GM12891 (cell line): ENCODE results near the gene STIL.
A peak's percentile ranks its signal among the peaks of the same experiment; 100 is the strongest.

Experiments
- DNase-seq: peaks from one replicate; pipeline ENCODE4 v3.0.0; 2011; ENCODE audit warnings: low spot score; ENCODE audit not compliant: insufficient read length
- FAIRE-seq: peaks from 2 replicates; lab custom pipeline; 2011; peaks lifted over from hg19 to GRCh38; lab: Jason Lieb, UNC
- PAX5 ChIP-seq: IDR thresholded peaks from 2 replicates; pipeline ENCODE4 v1.6.1; 2011; ENCODE audit warnings: low read length, moderate library complexity, mild to moderate bottlenecking; ENCODE audit not compliant: insufficient read depth, severe bottlenecking
- POLR2A ChIP-seq: IDR thresholded peaks from 2 replicates; pipeline ENCODE4 v1.6.1; 2011; ENCODE audit warnings: low read depth, low read length, control low read depth
- POLR2AphosphoS5 ChIP-seq: IDR thresholded peaks from 2 replicates; pipeline ENCODE4 v1.6.1; 2011; ENCODE audit warnings: low read depth, low read length, control low read depth
- POU2F2 ChIP-seq: IDR thresholded peaks from 2 replicates; pipeline ENCODE4 v1.6.1; 2011; ENCODE audit warnings: low read depth, mild to moderate bottlenecking, control low read depth, low read length, moderate library complexity
- SPI1 ChIP-seq: IDR thresholded peaks from 2 replicates; pipeline ENCODE4 v1.6.1; 2011; ENCODE audit warnings: low read depth, low read length, control low read depth
- TAF1 ChIP-seq: IDR thresholded peaks from 2 replicates; pipeline ENCODE4 v1.6.1; 2011; ENCODE audit warnings: low read depth, low read length, control low read depth

STIL gene

DNA sequence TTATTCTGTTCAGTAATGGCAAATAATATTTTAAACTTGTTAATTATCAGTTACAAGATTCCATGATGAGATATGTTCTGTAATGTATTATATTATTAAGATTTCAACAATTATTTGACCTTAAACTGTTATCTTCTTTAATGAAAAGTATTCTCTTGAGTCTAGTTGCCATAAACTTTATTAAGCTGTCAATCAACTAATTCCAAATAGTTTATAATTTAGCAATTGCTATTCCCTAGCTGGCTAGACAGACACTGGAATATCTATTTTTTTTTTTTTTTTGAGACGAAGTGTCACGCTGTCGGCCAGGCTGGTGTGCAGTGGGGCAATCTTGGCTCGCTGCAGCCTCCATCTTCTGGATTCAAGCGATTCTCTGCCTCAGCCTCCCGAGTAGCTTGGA is 23.4 kb upstream of the STIL start:
- no peak for TF ChIP-seq POLR2AphosphoS5
- FAIRE-seq: no peak

GRCh38 chr1:47334765-47335435 is 21.0 kb upstream of the STIL start:
- TF ChIP-seq PAX5 (no peak), POLR2AphosphoS5 (no peak), POLR2A (0 out of 2 replicates have a peak, but pooled peaks have one; percentile 53), SPI1 (0 out of 2 replicates have a peak, but pooled peaks have one; percentile 12), TAF1 (no peak), POU2F2 (no peak)
- FAIRE-seq (no peak), DNase-seq (no peak)

More for the DNA sequence above, 23.4 kb upstream of the STIL start:
- no peak for DNase-seq

- DNase-seq (peak; percentile 83), FAIRE-seq (peak; percentile 72)
- TF ChIP-seq PAX5: peak; percentile 17
- TF ChIP-seq POU2F2: no peak
- 0 out of 2 replicates have a peak, but pooled peaks have one; percentile 29 for TF ChIP-seq POLR2AphosphoS5
- no peak for TF ChIP-seq SPI1
- peak; percentile 31 for TF ChIP-seq POLR2A
- TF ChIP-seq TAF1: no peak
These were observed 20.2 kb upstream of the STIL start for GRCh38 chr1:47333922-47334764.

- DNase-seq: peak; percentile 72
- TF ChIP-seq TAF1 (no peak), POU2F2 (no peak), POLR2AphosphoS5 (peak; percentile 55; the same call in 1 of the 2 replicates), SPI1 (no peak), PAX5 (no peak), POLR2A (peak; percentile 71)
- FAIRE-seq: peak; percentile 97
These were observed 19.6 kb upstream of the STIL start, which contains the start of gene CMPK1 for GRCh38 chr1:47333578-47333921. TSS of gene CMPK1 (plus strand) at chr1:47333790. CDS start at chr1:47333946, 156 bp downstream.

GRCh38 chr1:47332779-47333577 is 19.0 kb upstream of the STIL start:
- FAIRE-seq (no peak), DNase-seq (no peak)
- TF ChIP-seq TAF1 (no peak), POU2F2 (no peak), SPI1 (no peak), POLR2A (no peak), PAX5 (no peak), POLR2AphosphoS5 (no peak)

DNA sequence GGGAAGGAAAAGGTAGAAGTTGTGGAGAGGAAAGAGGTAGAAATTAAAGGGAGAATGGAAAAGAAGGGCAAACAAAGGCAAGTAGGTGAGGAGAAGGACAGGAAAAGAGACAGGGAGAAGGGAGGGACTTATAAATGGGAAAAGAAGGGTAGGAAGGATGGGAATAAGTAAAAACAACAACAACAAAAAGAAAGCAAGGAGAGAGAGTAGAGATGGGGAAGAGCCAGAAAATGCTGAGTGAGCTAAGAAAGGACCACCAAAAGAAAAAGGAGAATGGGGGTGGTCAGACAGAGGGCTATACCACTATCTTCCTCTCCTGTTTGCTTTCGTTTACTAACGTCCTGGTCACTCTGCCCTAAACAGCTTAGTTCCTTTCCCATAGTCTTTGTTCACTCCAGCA is 17.9 kb upstream of the STIL start:
- no peak for TF ChIP-seq POLR2A
- no peak for TF ChIP-seq SPI1
- no peak for TF ChIP-seq TAF1
- no peak for TF ChIP-seq PAX5
- DNase-seq (no peak), FAIRE-seq (no peak)

GRCh38 chr1:47330212-47330611 is 16.3 kb upstream of the STIL start:
- DNase-seq (no peak), FAIRE-seq (no peak)
- no peak for TF ChIP-seq SPI1
- TF ChIP-seq TAF1: no peak
- TF ChIP-seq POLR2A: no peak

DNA sequence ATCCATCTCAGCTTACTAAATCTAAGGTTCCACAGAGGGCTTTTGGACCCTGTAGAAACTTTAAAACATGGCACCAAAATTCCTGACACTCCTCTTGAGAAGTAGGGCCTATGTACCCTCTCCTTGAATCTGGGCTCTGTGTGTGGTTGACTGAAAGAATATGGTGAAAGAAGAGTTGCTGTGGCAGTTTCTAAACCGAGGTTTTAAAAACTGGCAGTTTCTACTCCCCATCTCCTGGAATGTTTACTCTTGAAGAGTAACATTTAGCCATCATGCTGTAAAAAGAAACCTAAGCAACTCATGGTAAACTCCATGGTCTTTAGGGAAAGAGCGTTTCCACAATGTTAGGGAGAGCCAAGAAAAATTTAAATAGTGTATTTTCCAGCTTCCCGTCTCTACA is 15.0 kb upstream of the STIL start:
- FAIRE-seq (no peak), DNase-seq (no peak)
- TF ChIP-seq POLR2AphosphoS5 (no peak), TAF1 (no peak), PAX5 (no peak)

GRCh38 chr1:47326271-47326670 is 12.3 kb upstream of the STIL start:
- FAIRE-seq: no peak

GRCh38 chr1:47325528-47325927 is 11.6 kb upstream of the STIL start:
- FAIRE-seq (no peak), DNase-seq (no peak)
- no peak for TF ChIP-seq PAX5
- no peak for TF ChIP-seq POU2F2
- TF ChIP-seq POLR2AphosphoS5: no peak
- TF ChIP-seq TAF1: no peak
- no peak for TF ChIP-seq SPI1
- TF ChIP-seq POLR2A: no peak

More at GRCh38 chr1:47326271-47326670, 12.3 kb upstream of the STIL start:
- TF ChIP-seq SPI1 (no peak), POLR2A (no peak), TAF1 (no peak), POLR2AphosphoS5 (no peak), PAX5 (no peak), POU2F2 (no peak)
- no peak for DNase-seq
